Adipocyte (in vitro differentiated cells): ENCODE data around the gene IRF8.
A peak's percentile ranks its signal among the peaks of the same experiment; 100 is the strongest.

Experiments
- DNase-seq: peaks from one replicate; pipeline ENCODE4 v3.0.0-alpha.2; 2015; ENCODE audit warnings: low read depth
- H3K27me3 ChIP-seq: replicated peaks from 2 replicates; pipeline ENCODE4 v1.7.0; 2013; ENCODE audit warnings: mild to moderate bottlenecking, low read length, moderate library complexity; ENCODE audit not compliant: control insufficient read depth, insufficient read depth
- H3K36me3 ChIP-seq: 2 replicates; pipeline ENCODE4 v1.7.0; 2013; ENCODE audit warnings: low read length, mild to moderate bottlenecking, moderate library complexity; ENCODE audit not compliant: control insufficient read depth, insufficient read depth, severe bottlenecking
- H3K4me1 ChIP-seq: 2 replicates; pipeline ENCODE4 v1.7.0; 2013; ENCODE audit warnings: mild to moderate bottlenecking, low read length, moderate library complexity; ENCODE audit not compliant: control insufficient read depth, insufficient read depth
- H3K4me3 ChIP-seq: 2 replicates; pipeline ENCODE4 v1.7.0; 2013; ENCODE audit warnings: mild to moderate bottlenecking, low read length, moderate library complexity
- H3K9ac ChIP-seq: 2 replicates; pipeline ENCODE4 v1.7.0; 2013; ENCODE audit warnings: mild to moderate bottlenecking, low read length, moderate library complexity
- H3K9me3 ChIP-seq: 2 replicates; pipeline ENCODE4 v1.7.0; 2013; ENCODE audit warnings: mild to moderate bottlenecking, low read length, moderate library complexity; ENCODE audit not compliant: control insufficient read depth

The IRF8 gene

DNA sequence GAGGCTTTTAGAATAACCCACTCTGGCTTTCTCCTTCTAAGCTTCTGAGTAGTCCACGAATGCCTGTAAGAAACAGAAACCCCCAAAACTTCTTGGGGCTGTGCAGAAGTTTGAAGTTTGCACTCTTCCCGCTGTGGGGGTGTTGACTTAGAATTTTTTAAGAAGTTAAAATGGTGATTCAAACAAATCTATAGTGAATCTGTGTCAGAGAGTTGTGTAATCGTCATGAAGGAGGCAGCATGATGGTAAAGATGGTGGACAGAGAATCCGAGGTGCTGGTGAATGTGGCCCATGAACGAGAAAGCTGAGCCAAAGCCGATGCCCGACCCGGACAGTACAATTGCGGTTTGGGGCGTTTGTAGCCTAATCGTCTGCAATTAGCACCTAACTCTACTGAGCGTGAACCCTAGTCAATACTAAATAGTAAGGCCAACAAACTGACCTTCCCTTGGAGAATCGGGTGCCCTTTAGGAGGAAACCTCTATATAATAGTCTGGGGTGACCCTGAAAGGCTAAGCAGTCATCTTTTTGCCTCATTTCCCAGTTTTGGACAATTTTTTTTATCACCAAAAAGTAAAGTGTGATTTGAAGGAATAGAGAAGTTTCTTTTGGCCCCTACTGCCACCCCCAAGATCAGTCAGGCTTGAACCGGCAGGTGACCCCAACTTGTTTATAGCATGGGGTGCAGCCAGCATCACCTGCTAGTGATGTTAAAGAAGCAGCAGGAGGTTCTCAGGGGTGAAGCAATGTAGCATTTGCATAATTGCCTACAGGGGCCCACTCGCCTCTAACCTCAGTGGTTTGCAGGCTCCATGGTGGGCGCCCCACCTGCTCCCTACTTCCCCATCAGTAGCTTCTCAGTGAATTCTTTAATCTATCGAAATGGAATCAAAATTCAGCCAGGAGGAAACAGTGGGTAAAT is 11.2 kb downstream of the IRF8 start:
- H3K4me1 ChIP-seq: peaks cover 15% of the 10 kb centered on the region
- H3K36me3 ChIP-seq: no peaks in the 10 kb centered on the region
- H3K27me3 ChIP-seq: peaks cover 17% of the 10 kb centered on the region
- H3K9me3 ChIP-seq: peaks cover 5% of the 10 kb centered on the region
- no peak overlapping the region for H3K9ac ChIP-seq
- no peak overlapping the region for H3K4me3 ChIP-seq
- no peak for DNase-seq

DNA sequence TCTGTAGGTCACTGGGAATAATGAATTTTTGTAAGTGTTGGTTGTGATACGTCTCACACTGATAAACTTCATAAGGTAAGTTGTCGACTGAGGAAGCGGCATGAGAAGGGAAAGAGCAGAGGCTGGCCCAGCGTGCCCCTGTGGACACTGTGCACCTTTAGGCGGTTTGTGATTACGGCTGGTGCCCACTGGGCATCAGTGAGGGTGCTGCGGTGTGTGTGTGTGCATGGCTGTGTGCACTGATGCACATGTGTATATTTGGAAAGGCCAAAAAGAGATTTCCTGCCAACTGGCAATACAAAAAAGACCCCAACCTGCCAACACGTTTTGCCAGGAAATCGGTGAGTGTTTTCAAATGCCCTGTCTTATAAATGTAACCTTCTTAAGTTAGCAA is 11.9 kb downstream of the IRF8 start:
- Histone ChIP-seq H3K4me1 (peaks cover 15% of the 10 kb centered on the region), H3K36me3 (no peaks in the 10 kb centered on the region), H3K27me3 (peaks cover 17% of the 10 kb centered on the region), H3K9me3 (no peaks in the 10 kb centered on the region), H3K4me3 (no peak overlapping the region), H3K9ac (no peak overlapping the region)
- no peak for DNase-seq

DNA sequence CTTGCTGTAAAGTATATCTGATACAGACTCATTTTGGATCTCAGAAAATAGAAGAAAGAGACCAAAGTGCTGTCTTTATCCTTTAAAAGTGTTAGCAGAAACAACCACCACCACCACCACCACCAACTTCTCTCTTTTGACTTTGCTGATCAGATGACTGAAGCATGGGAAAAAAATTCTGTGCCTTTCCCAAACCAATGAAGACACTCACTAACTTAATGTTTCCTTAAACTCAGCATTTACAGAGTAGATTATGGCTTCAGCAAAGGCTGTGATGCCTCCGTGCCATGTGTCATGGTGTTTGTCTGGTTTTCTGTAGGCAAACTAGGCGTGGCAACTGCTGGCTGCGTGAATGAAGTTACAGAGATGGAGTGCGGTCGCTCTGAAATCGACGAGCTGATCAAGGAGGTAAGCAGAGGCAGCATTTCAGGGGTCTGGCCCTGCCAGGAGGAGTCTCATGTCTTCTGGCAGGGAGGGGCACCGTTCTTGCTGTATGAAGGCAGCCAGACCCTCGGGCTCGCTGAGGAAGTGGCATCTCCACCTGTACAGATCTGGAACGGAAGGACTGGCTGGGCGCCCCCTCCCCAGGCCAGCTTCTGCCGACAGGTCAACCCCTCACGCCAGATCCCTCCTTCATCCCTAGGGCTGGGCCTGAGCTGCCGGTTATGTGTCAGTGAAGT is 12.4 kb downstream of the IRF8 start:
- Histone ChIP-seq H3K27me3 (peaks cover 17% of the 10 kb centered on the region), H3K4me1 (peaks cover 19% of the 10 kb centered on the region), H3K9me3 (no peaks in the 10 kb centered on the region), H3K36me3 (no peaks in the 10 kb centered on the region), H3K9ac (no peak overlapping the region), H3K4me3 (no peak overlapping the region)
- DNase-seq: no peak

DNA sequence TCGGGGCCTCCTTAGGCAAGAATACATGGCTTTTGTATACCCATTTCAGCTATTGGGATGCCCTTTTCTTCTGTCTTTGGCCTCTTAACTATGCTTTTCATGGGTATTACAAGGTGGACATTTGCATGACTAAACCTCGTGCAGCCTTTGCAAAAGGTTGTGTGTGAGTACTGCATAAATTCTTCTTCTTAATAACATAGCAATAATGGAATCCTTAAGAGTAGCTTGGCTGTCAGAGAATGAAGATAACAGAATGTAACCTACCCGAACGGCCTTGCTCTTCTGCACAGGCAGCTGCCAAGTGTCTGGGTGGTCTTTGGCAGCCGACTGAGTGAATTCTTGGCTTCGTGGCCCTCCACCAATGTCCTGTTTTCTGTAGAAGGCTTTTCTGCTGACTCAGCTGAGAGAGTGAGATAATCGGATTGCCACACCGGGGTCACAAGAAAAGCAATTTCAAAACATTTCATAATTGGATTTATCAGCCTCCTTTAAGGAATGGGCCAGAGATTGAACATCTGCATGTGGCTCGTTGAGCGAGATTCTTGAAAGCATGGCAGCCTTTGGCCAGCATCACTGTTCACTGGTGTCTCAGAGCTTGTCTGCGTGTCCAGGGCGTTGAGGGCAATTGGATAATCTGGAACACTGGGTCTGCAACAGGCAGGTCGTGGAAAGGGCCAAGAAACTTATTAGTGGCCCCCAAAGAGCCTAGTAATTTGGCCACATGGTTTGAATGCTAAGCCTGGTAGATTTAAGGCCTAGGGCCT is 13.4 kb downstream of the IRF8 start:
- peak; percentile 33 for DNase-seq
- Histone ChIP-seq H3K9me3 (no peaks in the 10 kb centered on the region), H3K9ac (no peak overlapping the region), H3K27me3 (peaks cover 23% of the 10 kb centered on the region), H3K36me3 (no peaks in the 10 kb centered on the region), H3K4me1 (peaks cover 26% of the 10 kb centered on the region), H3K4me3 (no peak overlapping the region)

DNA sequence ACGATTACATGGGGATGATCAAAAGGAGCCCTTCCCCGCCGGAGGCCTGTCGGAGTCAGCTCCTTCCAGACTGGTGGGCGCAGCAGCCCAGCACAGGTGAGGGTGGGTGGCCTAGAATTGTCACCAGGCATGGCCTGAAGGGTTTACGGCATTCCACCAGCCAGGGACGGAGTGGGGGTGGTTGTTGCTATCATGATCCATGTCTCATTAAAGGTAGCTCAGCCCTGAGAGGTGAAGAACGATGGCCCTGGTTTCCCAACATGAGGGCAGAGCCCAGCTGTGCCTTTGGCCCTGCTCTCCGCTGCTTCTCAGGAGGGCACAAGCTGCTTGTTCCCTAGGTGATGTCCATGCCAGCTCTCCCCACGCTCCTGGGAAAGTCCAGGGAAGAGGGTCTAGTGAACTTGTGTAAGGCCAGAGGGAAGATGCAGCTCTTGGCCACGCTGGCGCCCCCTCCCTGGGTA is 14.2 kb downstream of the IRF8 start:
- Histone ChIP-seq H3K4me1 (peaks cover 26% of the 10 kb centered on the region), H3K27me3 (peaks cover 27% of the 10 kb centered on the region)

DNA sequence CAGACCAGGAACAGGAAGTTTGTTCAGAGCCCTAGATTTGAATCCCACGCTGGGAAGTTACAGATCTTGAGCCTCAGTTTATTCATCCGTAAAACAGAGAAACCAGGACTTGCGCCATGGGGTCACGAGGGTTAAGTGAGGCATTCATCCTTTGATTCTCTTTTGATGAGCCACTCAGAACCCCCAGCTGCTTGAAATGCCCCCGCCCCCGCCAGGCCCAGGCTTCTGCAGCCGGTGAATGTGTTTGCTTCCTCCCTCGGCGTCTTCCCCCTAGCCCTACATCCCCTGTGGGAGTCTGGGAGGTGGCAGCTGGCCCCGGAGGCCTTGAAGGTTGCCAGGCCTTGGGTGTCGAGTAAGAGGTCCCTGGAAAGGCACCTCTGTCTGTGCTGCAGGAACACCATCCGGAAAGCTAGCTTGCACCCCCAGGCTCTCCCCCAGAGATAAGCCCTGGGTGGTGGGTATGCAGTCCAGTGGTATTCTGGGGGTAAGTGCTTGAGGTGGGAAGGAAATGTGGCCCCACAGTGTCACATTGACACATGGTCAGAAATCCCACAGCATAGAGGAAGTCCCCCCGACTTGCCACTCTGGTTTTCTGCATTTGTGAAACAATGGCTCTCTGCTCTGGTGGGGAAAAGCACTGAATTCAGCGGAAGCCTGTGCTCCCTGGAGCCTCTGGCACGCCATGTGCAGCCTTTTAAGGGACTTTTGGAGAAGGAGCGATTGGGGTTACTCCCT is 14.9 kb downstream of the IRF8 start:
- Histone ChIP-seq H3K9me3 (no peaks in the 10 kb centered on the region), H3K9ac (no peak overlapping the region), H3K4me3 (no peak overlapping the region), H3K36me3 (no peaks in the 10 kb centered on the region), H3K27me3 (peaks cover 22% of the 10 kb centered on the region), H3K4me1 (peaks cover 26% of the 10 kb centered on the region)
- DNase-seq: no peak

More for the DNA sequence above, 14.2 kb downstream of the IRF8 start:
- Histone ChIP-seq H3K4me3 (no peak overlapping the region), H3K9ac (no peak overlapping the region), H3K36me3 (no peaks in the 10 kb centered on the region), H3K9me3 (no peaks in the 10 kb centered on the region)
- no peak for DNase-seq

DNA sequence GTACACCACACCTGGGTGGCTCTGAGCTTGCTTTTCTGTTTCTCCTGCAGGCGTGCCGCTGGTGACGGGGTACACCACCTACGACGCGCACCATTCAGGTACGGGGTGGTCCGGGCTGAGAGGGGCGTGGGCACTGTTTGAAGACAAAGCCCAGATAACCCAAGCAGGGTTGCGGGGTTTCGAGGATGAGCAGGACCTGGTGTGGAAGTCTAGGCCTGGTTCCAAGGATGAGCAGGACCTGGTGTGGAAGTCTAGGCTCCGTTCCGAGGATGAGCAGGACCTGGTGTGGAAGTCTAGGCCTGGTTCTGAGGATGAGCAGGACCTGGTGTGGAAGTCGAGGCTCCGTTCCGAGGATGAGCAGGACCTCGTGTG is 15.4 kb downstream of the IRF8 start:
- H3K27me3 ChIP-seq: peaks cover 17% of the 10 kb centered on the region
- no peaks in the 10 kb centered on the region for H3K9me3 ChIP-seq
- no peaks in the 10 kb centered on the region for H3K36me3 ChIP-seq
- H3K9ac ChIP-seq: no peak overlapping the region
- DNase-seq: no peak
- H3K4me3 ChIP-seq: no peak overlapping the region
- H3K4me1 ChIP-seq: peaks cover 26% of the 10 kb centered on the region

DNA sequence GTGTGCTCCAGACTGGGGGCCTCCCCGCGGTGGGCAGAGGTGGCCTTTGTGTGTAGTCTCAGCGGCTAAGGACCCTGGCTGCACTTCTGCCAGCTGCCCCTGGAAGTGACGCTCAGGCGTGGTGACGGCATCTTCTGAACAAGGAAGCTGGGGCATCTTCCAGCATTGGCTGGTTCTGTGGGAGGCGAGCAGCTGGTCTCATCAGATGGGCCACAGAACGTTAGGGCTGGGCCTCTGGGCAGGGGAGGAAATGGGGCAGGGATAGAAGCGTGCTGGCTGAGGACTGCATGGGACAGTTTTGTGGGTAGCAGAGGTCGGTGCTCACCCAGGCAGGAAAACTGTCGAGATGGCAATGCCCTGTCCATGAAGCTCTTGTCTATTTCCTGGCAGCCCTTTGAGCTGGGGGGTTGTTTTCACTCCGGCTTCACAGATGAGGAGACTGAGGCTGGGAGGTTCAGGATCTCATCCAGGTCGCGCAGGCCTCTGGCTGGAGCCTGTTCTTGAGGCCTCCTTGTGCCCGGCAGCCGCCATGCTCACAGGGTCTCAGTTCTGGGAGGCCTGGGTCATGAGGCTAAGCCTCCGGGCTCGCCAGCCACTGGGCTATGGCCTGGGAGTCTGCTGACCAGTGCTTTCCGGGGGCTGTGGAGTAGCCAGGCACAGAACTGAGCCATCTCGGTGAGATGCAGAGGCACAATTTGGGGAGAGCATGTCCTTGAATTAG is 16.3 kb downstream of the IRF8 start:
- no peaks in the 10 kb centered on the region for H3K36me3 ChIP-seq
- no peak overlapping the region for H3K4me3 ChIP-seq
- peaks cover 26% of the 10 kb centered on the region for H3K4me1 ChIP-seq
- no peak overlapping the region for H3K9ac ChIP-seq
- DNase-seq: no peak
- no peaks in the 10 kb centered on the region for H3K9me3 ChIP-seq
- H3K27me3 ChIP-seq: peaks cover 20% of the 10 kb centered on the region

DNA sequence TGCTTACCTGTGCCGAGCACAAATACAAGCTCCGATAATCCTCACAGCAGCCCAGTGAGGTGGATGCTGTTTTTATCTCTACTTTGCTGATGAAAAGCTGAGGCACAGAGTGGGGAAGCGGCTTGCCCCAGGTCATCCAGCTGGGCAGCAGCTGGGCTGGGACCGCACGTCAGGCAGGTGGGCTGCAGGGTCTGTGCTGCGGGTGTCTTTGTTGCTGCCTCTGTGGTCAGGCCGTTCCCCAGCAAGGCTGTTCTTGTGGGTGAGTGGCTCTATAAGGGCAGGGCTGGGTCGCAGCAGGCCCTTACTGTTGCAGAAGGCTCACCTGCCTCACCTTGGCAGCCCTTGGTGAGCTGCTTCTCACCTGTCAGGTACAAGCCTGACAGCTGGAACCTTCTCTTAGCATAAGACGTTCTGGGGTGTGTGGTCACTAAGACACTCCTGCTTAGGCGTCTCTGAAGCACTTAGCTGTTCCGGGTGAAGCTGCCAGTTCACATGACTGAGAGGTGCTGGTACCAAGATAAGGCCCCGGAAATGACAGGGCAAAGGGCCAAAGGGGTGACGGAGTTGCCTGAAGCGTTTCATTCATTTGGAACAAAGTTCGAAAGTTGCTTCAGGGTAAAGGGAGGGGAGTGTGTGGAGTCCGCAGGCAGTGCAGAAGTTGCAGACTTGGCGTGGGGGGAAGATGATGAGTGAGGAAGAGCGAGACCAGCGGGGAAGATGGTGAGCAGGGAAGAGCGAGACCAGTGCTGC is 17.4 kb downstream of the IRF8 start:
- Histone ChIP-seq H3K9me3 (no peaks in the 10 kb centered on the region), H3K4me1 (peaks cover 25% of the 10 kb centered on the region), H3K36me3 (no peaks in the 10 kb centered on the region), H3K4me3 (no peak overlapping the region), H3K9ac (no peak overlapping the region), H3K27me3 (peaks cover 17% of the 10 kb centered on the region)
- no peak for DNase-seq

DNA sequence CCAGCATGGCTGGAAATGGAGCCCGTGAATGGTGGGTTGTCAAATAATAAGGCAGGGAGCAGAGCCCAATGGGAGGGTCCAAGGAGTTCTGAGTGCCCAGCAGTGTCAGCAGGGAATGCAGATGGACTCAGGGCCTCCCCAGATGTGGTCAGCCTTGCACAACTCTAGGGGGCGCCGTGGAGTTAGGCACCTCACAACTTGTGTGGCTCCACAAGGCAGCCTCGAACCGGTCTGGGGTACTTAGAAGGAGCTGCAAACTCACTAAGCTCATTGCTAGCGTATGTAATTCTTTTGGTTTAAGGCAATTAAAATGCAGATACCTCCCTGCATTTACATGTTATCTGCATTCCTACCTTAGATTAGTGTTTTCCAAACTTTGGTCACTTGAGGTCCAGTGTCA is 18.1 kb downstream of the IRF8 start:
- no peak overlapping the region for H3K4me3 ChIP-seq
- H3K9ac ChIP-seq: no peak overlapping the region
- H3K4me1 ChIP-seq: peaks cover 18% of the 10 kb centered on the region
- peaks cover 18% of the 10 kb centered on the region for H3K27me3 ChIP-seq
- no peak for DNase-seq
- no peaks in the 10 kb centered on the region for H3K9me3 ChIP-seq
- H3K36me3 ChIP-seq: no peaks in the 10 kb centered on the region
